HFFc6 (cell line): ENCODE results near the gene PGD. TPM values are rescaled to one million over a fixed set of nuclear protein-coding genes. Genes with fewer than 3 reads are reported as not detected.

Experiments
- DNase-seq: peaks from one replicate; pipeline ENCODE4 v3.0.0-alpha.2; 2018
- H3K27ac Mint-ChIP-seq: 2 replicates; pipeline ENCODE4 v1.8.0; 2020; ENCODE audit warnings: mild to moderate bottlenecking, mixed read lengths
- H3K27me3 Mint-ChIP-seq: 2 replicates; pipeline ENCODE4 v1.8.0; 2021; ENCODE audit warnings: mild to moderate bottlenecking, moderate library complexity, mixed read lengths; ENCODE audit not compliant: insufficient read depth
- H3K36me3 Mint-ChIP-seq: 2 replicates; pipeline ENCODE4 v1.8.0; 2021; ENCODE audit warnings: low read depth, mixed read lengths
- H3K4me1 Mint-ChIP-seq: 2 replicates; pipeline ENCODE4 v1.8.0; 2020; ENCODE audit warnings: low read depth, mixed read lengths
- H3K4me3 Mint-ChIP-seq: 2 replicates; pipeline ENCODE4 v1.8.0; 2020; ENCODE audit warnings: mild to moderate bottlenecking, moderate library complexity, mixed read lengths
- H3K9me3 Mint-ChIP-seq: 2 replicates; pipeline ENCODE4 v1.8.0; 2020; ENCODE audit warnings: mild to moderate bottlenecking, mixed read lengths
- CTCF ChIP-seq: fragments of 200-600 bp; sonication (generic); IDR thresholded peaks from 2 replicates; pipeline ENCODE4 v1.5.0; 2021; ENCODE audit warnings: antibody characterized with exemption, mild to moderate bottlenecking
- total RNA-seq, 6 experiments: library from RNA; stranded (reverse); fragmentation: NEBNext Ultra II Directional; extraction: Animal tissue kit (Norgen Biotek cat#: 25700); gene quantifications; 2 replicates in 1 of 6; 3 replicates in 5 of 6; pipeline ENCODE4 v1.2.3, GENCODE V29; 2021

The PGD gene
- total RNA-seq, 6 experiments from 2014 or later, result 131 to 235 (median 220) TPM

GRCh38 chr1:10446790-10447422, 48.0 kb downstream of the PGD start:
- Mint-ChIP-seq H3K4me1 (peaks cover 32% of the 10 kb centered on the region), H3K9me3 (no peaks in the 10 kb centered on the region), H3K27me3 (no peaks in the 10 kb centered on the region), H3K27ac (no peak overlapping the region), H3K36me3 (peaks cover 7% of the 10 kb centered on the region), H3K4me3 (no peak overlapping the region)
- no peak for TF ChIP-seq CTCF
- no peak for DNase-seq

- Mint-ChIP-seq H3K27ac (peak within 1 kb of the TSS; percentile 87), H3K27me3 (no peaks in the 10 kb centered on the region), H3K4me1 (peaks cover 31% of the 10 kb centered on the region), H3K9me3 (no peaks in the 10 kb centered on the region), H3K4me3 (peak within 1 kb of the TSS; percentile 81), H3K36me3 (peaks cover 7% of the 10 kb centered on the region)
- TF ChIP-seq CTCF, result no peak
- no peak for DNase-seq
These were observed 50.9 kb downstream of the PGD start, which contains the start of gene CORT for GRCh38 chr1:10449751-10450150. Gene CORT (plus strand): TSS chr1:10450031. CDS start chr1:10450224, 193 bp downstream.

- Mint-ChIP-seq H3K4me1 (peaks cover 27% of the 10 kb centered on the region), H3K4me3 (peak overlapping the region; percentile 81), H3K36me3 (peaks cover 7% of the 10 kb centered on the region)
These were observed 51.4 kb downstream of the PGD start for GRCh38 chr1:10450156-10450814.

DNA sequence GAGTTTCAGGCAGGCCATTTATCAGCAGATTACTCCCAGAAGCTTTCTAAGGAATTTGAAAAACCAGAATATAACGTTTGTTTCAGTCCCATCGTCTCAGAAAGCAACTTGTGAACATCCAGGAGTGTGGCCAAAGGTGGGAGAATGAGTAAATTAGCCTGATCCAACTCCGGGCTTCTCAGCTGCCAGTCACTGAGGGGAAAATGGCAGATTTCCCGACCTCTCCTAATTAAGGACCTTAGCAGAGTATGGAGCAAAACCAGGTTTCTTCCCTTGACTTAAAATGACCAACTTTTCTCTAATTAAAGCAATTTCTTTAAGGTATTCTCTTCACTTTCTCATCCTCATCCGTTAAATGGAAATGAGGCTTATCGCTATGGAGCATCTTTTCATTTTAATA, 52.0 kb downstream of the PGD start:
- Mint-ChIP-seq H3K4me3 (peak overlapping the region; percentile 81), H3K36me3 (peaks cover 7% of the 10 kb centered on the region), H3K4me1 (peaks cover 27% of the 10 kb centered on the region), H3K27ac (peak overlapping the region; percentile 87), H3K9me3 (no peaks in the 10 kb centered on the region), H3K27me3 (peaks cover 1% of the 10 kb centered on the region; the same call in 1 of the 2 replicates)
- DNase-seq, result no peak
- TF ChIP-seq CTCF, result no peak

More at GRCh38 chr1:10450156-10450814, 51.4 kb downstream of the PGD start:
- no peak for DNase-seq
- Mint-ChIP-seq H3K27me3 (no peaks in the 10 kb centered on the region), H3K27ac (peak overlapping the region; percentile 87), H3K9me3 (no peaks in the 10 kb centered on the region)
- no peak for TF ChIP-seq CTCF

DNA sequence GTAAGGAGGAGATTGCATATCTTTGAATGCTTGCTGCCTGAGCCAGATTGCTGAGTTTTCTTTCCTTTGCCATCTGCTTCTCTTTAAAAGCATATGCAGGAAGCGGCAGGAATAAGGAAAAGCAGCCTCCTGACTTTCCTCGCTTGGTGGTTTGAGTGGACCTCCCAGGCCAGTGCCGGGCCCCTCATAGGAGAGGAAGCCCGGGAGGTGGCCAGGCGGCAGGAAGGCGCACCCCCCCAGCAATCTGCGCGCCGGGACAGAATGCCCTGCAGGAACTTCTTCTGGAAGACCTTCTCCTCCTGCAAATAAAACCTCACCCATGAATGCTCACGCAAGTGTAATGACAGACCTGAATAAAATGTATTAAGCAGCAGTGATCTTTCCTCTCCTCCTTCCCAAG, 52.4 kb downstream of the PGD start:
- Mint-ChIP-seq H3K9me3 (no peaks in the 10 kb centered on the region), H3K27ac (peak overlapping the region; percentile 87), H3K36me3 (peaks cover 7% of the 10 kb centered on the region), H3K4me3 (peak overlapping the region; percentile 81), H3K27me3 (peaks cover 2% of the 10 kb centered on the region; the same call in 1 of the 2 replicates), H3K4me1 (peaks cover 27% of the 10 kb centered on the region)
- DNase-seq, result peak; percentile 76
- TF ChIP-seq CTCF, result no peak
